ENCODE results near the gene MRTO4.

DNA sequence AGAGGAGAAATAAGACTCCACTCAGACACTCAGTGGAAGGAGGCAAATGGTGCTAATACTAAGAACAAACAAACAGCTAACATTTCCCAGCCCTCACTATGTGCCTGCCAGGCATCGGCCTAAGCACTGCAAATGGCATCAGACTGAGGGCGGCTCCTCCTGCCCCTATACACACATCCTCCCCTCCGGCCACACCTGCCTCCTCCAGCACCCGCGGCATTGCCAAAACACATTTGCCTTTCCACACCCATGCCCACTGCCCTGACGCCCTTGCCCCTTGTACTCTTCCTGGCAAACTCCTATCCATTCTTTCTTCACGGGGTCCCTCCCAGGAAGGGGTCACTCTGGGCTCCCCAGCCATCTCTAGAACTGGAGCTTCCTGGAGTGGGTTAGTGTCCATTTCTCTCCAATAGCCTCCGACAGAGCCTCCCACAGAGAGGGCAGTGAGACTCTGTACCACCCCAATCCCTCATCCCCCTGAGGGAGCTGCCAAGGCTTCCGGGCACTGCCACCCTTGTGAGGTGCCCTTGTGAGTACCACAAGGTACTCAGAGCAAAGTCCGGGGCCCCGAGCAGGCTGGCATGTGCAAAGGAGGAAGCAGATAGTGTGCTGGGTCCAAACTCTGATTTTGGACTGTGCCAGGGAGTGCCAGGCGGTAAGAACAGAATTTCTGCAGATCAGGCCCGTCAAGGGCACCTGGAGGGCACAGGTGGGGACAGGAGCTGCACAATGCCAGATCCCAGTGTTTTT is 36.0 kb downstream of the MRTO4 start:
- TF ChIP-seq, protein P1, sequence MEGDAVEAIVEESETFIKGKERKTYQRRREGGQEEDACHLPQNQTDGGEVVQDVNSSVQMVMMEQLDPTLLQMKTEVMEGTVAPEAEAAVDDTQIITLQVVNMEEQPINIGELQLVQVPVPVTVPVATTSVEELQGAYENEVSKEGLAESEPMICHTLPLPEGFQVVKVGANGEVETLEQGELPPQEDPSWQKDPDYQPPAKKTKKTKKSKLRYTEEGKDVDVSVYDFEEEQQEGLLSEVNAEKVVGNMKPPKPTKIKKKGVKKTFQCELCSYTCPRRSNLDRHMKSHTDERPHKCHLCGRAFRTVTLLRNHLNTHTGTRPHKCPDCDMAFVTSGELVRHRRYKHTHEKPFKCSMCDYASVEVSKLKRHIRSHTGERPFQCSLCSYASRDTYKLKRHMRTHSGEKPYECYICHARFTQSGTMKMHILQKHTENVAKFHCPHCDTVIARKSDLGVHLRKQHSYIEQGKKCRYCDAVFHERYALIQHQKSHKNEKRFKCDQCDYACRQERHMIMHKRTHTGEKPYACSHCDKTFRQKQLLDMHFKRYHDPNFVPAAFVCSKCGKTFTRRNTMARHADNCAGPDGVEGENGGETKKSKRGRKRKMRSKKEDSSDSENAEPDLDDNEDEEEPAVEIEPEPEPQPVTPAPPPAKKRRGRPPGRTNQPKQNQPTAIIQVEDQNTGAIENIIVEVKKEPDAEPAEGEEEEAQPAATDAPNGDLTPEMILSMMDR (IDR thresholded peaks at IDR 0.05; ENCODE audit: poor library complexity): no peak
- TF ChIP-seq EZH2 (IDR thresholded peaks at IDR 0.05; ENCODE audit: borderline replicate concordance): no peak
